Lower leg skin (tissue), 4 donors: ENCODE results near the gene ISY1. TPM values are rescaled to one million over a fixed set of nuclear protein-coding genes. Genes with fewer than 3 reads are reported as not detected.
"Not testable (repeated sequence)": the region's sequence is repeated elsewhere in the genome, so short reads cannot be mapped to it uniquely, and the experiment has no call there.

Experiments used
- DNase-seq, 2 donors: peaks; one replicate each; pipeline ENCODE4 v3.0.0-alpha.2; 2019; ENCODE audit warnings: low spot score in 2 of 2
- H3K4me3 ChIP-seq: fragments of 200-600 bp; sonication (generic); 2 replicates; pipeline ENCODE4 v1.5.1; 2017; ENCODE audit warnings: mild to moderate bottlenecking, low read depth; ENCODE audit not compliant: poor library complexity, severe bottlenecking
- POLR2A ChIP-seq, 2 donors: fragments of 450-650 bp; IDR thresholded peaks; one replicate each; pipeline ENCODE4 v1.6.1; 2016 to 2017; ENCODE audit warnings: antibody characterized with exemption in 2 of 2, mild to moderate bottlenecking in 1 of 2, moderate library complexity in 1 of 2
- WGBS, 2 donors: methylation state at CpG; one replicate each; pipeline ENCODE4 v1.1.5; 2018; 5-methylcytosine and 5-hydroxymethylcytosine counted together
- intact Hi-C: fragments of 100-400 bp; cut with DNase I; formaldehyde crosslinking; loops from one replicate; pipeline ENCODE4 v1.15.0; 2023; ENCODE audit warnings: low total_unique reads
- total RNA-seq, 4 donors: library from RNA; depleted of rRNA; stranded (reverse); fragments of >200 nt; gene quantifications; one replicate each; pipeline ENCODE4 v1.1.0, GENCODE V29; 2016
- TF ChIP-seq, protein P1 (sequence below), 3 donors: fragments of 450-650 bp; IDR thresholded peaks; one replicate each; pipeline ENCODE4 v1.5.1; 2016; ENCODE audit warnings: antibody characterized with exemption in 3 of 3, mild to moderate bottlenecking in 3 of 3, moderate library complexity in 2 of 3

The ISY1 gene
- total RNA-seq, 4 donors from 2014 or later, result 15.5 to 22.8 (median 18.1) TPM

DNA sequence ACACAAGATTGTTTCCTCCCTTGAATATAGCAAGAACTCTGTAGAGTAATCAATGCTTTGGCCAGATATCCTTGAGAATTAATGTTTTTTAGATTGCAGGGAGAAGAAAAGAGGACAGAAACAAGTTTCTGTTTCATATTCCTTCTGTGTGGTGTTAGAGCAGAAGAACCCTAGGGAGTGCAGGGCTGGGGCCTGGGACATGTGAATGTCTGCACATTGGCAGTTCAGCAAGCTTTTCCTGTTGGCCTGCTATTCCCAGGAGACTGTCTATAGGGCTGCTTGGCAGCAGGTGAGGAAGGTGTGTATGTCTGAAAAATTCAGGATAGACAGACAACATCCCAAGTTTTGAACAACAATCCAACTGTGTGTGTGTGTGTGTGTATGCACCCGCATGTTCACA is 36.5 kb upstream of the ISY1 start:
- peak in 1 of 2 donors; percentile 37 for DNase-seq
- WGBS, 2 donors, result 42 to 48% methylated on average over 1 of the region's 1 CpG
- TF ChIP-seq, protein P1, sequence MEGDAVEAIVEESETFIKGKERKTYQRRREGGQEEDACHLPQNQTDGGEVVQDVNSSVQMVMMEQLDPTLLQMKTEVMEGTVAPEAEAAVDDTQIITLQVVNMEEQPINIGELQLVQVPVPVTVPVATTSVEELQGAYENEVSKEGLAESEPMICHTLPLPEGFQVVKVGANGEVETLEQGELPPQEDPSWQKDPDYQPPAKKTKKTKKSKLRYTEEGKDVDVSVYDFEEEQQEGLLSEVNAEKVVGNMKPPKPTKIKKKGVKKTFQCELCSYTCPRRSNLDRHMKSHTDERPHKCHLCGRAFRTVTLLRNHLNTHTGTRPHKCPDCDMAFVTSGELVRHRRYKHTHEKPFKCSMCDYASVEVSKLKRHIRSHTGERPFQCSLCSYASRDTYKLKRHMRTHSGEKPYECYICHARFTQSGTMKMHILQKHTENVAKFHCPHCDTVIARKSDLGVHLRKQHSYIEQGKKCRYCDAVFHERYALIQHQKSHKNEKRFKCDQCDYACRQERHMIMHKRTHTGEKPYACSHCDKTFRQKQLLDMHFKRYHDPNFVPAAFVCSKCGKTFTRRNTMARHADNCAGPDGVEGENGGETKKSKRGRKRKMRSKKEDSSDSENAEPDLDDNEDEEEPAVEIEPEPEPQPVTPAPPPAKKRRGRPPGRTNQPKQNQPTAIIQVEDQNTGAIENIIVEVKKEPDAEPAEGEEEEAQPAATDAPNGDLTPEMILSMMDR (IDR thresholded peaks at IDR 0.05), result no peak
- no peak for TF ChIP-seq POLR2A (IDR thresholded peaks at IDR 0.05)
- intact Hi-C loops, result no loop called here
- no peak overlapping the region for H3K4me3 ChIP-seq

DNA sequence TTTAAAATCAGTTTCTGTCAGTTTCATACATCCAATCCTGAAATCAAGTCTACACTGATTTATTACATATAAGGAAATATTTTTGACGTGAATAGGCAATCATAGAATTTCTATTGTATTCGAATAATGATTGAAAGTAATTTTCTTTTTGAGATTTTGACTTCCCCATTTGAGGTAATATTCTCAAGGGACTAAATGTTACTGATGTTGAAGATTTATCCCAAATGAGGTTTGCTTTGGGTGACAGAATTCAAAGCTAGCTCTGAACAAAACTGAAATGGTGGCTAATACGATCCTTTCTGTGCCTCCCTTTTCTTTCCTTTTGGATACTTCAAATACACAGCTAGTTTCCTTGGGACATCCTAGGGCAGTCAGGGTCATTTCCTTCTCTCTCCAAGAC is 35.7 kb upstream of the ISY1 start:
- 79 to 82% methylated on average over 3 of the region's 3 CpGs for WGBS, 2 donors
- intact Hi-C loops, result no loop called here
- DNase-seq, result no peak
- TF ChIP-seq, protein P1 (IDR thresholded peaks at IDR 0.05), result no peak
- no peak for TF ChIP-seq POLR2A (IDR thresholded peaks at IDR 0.05)
- H3K4me3 ChIP-seq, result no peak overlapping the region

DNA sequence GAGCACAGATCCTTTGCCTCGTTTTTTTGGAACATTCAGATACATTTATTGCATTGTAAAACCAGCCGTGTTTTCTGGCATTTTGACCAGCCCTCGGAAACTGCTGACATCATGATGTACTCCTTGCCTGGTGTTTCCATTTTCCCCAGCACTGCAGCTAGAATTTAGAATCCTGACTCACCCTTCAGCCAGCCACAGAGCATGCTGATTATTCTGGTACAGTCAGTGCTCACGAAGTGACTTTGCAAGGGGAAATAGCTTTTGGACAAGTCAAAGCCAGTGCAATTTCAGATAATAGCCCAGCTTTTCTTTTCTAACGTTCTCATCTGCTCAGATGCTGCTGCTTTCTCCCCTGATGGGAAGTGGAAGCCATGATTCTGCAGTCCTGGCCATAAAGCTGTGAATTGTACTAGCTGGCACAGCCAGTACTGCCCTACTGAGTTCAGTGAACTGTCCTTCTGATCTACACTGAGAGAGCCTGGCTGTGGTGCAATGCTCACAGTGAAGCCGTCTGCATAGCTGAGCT is 34.9 kb upstream of the ISY1 start:
- intact Hi-C loops, result no loop called here
- no peak overlapping the region for H3K4me3 ChIP-seq
- WGBS, 2 donors, result 11 to 15% methylated on average over 6 of the region's 6 CpGs
- DNase-seq, result peak in 1 of 2 donors; percentile 54
- TF ChIP-seq, protein P1 (IDR thresholded peaks at IDR 0.05), result no peak
- TF ChIP-seq POLR2A (IDR thresholded peaks at IDR 0.05), result no peak

DNA sequence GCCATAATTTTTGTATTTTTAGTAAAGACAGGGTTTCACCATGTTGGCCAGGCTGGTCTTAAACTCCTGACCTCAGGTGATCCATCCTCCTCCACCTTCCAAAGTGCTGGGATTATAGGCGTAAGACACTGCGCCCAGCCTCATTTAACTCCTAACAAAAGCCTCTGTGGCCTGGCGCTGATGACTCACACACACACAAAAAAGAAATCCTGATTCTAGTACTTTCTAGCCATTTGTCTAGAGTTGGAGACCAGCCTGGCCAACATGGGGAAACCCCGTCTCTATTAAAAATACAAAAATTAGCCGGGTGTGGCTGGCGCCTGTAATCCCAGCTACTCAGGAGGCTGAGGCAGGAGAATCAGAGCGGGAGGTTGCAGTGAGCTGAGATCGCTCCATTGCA is 28.9 kb upstream of the ISY1 start:
- H3K4me3 ChIP-seq, DNase-seq, intact Hi-C loops: not testable (repeated sequence)
- WGBS, 2 donors, result 84 to 86% methylated on average over 8 of the region's 8 CpGs

DNA sequence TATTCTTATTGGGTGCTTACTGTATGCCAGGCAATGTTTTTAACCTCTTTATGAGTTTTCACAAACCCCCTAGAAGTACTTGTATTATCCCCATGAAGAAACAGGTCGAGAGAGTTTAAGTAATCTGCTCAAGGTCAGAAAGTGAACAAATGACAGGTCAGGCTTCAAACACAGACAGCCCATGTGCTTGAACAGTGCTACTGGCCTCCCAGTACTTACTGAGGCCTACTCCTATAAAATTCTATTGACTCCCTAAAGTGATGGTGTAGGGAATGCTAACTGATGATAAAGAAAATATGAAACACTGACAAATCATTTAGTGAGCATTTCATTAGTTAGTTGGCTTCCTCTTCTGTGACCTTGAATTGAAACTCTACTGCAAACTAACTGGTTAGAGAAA is 27.0 kb upstream of the ISY1 start:
- WGBS, 2 donors, result 61 to 73% methylated on average over 1 of the region's 1 CpG
- no peak overlapping the region for H3K4me3 ChIP-seq
- no peak for TF ChIP-seq POLR2A (IDR thresholded peaks at IDR 0.05)
- TF ChIP-seq, protein P1 (IDR thresholded peaks at IDR 0.05), result no peak
- DNase-seq, result no peak
- intact Hi-C loops, result no loop called here

DNA sequence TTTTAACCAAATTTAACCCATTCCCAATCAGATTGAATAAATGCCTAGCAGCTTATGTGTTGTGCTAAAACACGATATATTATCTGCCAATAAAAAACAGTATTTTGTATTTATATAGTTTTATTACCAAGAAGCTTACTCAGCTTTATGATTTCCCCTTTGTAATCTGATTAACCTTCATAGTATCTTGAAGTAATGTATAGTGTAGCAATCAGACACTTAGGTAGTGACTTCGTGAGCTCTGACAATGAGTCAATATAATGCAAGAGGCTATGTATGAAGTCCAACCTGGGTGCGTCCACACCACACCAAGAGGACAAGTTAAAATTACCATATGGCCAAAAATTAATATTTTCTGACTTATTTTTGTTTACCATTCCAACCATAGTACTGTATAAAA is 24.9 kb upstream of the ISY1 start:
- TF ChIP-seq, protein P1 (IDR thresholded peaks at IDR 0.05), result no peak
- TF ChIP-seq POLR2A (IDR thresholded peaks at IDR 0.05), result no peak
- WGBS, 2 donors, result 82 to 84% methylated on average over 3 of the region's 3 CpGs
- intact Hi-C loops, result no loop called here
- DNase-seq, result no peak
- H3K4me3 ChIP-seq, result no peak overlapping the region

DNA sequence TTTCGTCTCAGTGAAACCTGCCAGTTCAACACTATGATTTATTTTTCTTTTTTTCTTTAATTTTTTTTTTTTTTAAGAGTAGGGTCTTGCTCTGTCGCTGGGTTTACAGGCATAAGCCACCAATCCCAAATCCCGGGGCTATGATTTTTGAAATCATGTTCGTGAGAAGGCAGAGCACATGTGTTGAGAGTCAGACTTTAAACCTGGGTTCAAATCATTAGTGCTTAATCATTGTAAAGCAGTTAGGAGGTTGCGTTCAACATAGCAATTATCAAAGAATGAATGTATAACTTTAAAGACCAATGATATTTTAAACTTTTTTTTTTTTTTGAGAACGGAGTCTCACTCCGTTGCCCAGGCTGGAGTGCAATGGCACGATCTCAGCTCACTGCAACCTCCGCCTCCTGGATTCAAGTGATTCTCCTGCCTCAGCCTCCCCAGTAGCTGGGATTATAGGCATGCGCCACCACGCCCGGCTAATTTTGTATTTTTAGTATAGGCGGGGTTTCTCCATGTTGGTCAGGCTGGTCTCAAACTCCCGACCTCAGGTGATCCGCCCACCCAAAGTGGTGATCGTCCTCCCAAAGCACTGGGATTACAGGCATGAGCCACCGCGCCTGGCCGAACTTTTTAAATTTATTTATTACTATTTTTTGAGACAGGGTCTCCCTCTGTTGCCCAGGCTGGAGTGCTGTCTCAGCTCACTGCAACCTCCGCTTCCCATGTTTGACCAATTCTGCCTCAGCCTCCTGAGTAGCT is 24.1 kb upstream of the ISY1 start:
- intact Hi-C loops, DNase-seq, H3K4me3 ChIP-seq: not testable (repeated sequence)
- WGBS, 2 donors, result 78 to 80% methylated on average over 20 of the region's 20 CpGs
